Lung (tissue), 12 donors: ENCODE data around the gene PARD6A. TPM values are rescaled to one million over a fixed set of nuclear protein-coding genes. Genes with fewer than 3 reads are reported as not detected.

Experiments used
- ATAC-seq: fragments of 200-7000 bp; cut with Tn5 transposase; one replicate; pipeline ENCODE4 v1.9.1; 2020; ENCODE audit warnings: moderate number of reproducible peaks; ENCODE audit not compliant: insufficient read depth, low FRiP score
- DNase-seq, 3 donors: peaks; one replicate each; pipeline ENCODE4 v3.0.0-alpha.2; 2013 to 2017
- H3K27ac ChIP-seq, 2 donors: one replicate each; pipeline ENCODE4 v1.5.1; 2013; ENCODE audit warnings: mild to moderate bottlenecking in 2 of 2, moderate library complexity in 2 of 2, control low read depth in 1 of 2, inconsistent platforms in 1 of 2, low read depth in 1 of 2, low read length in 1 of 2
- H3K27me3 ChIP-seq, 3 donors: one replicate each; pipeline ENCODE4 v1.5.1; 2013; ENCODE audit warnings: low read length in 2 of 3; ENCODE audit not compliant: control insufficient read depth in 3 of 3, insufficient read depth in 3 of 3
- H3K36me3 ChIP-seq, 4 donors: one replicate each; pipeline ENCODE4 v1.5.1; 2013; ENCODE audit warnings: low read length in 4 of 4, mild to moderate bottlenecking in 1 of 4, moderate library complexity in 1 of 4; ENCODE audit not compliant: control insufficient read depth in 4 of 4, insufficient read depth in 4 of 4
- H3K4me1 ChIP-seq, 5 donors: one replicate each; pipeline ENCODE4 v1.5.1; 2013; ENCODE audit warnings: low read length in 5 of 5, mild to moderate bottlenecking in 2 of 5, moderate library complexity in 1 of 5; ENCODE audit not compliant: control insufficient read depth in 5 of 5, insufficient read depth in 5 of 5
- H3K4me3 ChIP-seq: one replicate; pipeline ENCODE4 v1.5.1; 2013; ENCODE audit warnings: mild to moderate bottlenecking, control low read depth, moderate library complexity
- H3K9ac ChIP-seq, 2 donors: one replicate each; pipeline ENCODE4 v1.5.1; 2013; ENCODE audit warnings: low read length in 2 of 2, control low read depth in 1 of 2; ENCODE audit not compliant: insufficient read depth in 1 of 2
- H3K9me3 ChIP-seq, 4 donors: one replicate each; pipeline ENCODE4 v1.5.1; 2013; ENCODE audit warnings: low read length in 3 of 4, mild to moderate bottlenecking in 1 of 4, moderate library complexity in 1 of 4; ENCODE audit not compliant: control insufficient read depth in 4 of 4, insufficient read depth in 3 of 4
- CTCF ChIP-seq: IDR thresholded peaks from 2 replicates; pipeline ENCODE4 v1.5.1; 2012; ENCODE audit warnings: mild to moderate bottlenecking; ENCODE audit errors: control extremely low read depth, extremely low read depth
- WGBS, 2 donors: extraction: QIAGEN DNeasy Blood & Tissue Kit; methylation state at CpG; one replicate each; pipeline ENCODE4 v1.1.7; 2013; 5-methylcytosine and 5-hydroxymethylcytosine counted together
- polyA plus RNA-seq, 2 donors: library from polyadenylated mRNA; stranded (reverse); fragments of 200-250 nt; gene quantifications; one replicate each; pipeline ENCODE4 v1.2.1, GENCODE V29; 2013
- total RNA-seq, 2 donors: library from RNA; depleted of rRNA in 1 of 2; stranded (reverse); fragments of >200 nt in 1 of 2; gene quantifications; one replicate each; pipeline ENCODE4 v1.2.1, GENCODE V29; 2014 to 2021
- donor health status: control.
- donor health status: control.
- donor health status: Bipolar disorder and iron deficiency.
- donor health status: healthy.
- donor health status: DM: yes; HTN: yes; CAD: no.

PARD6A gene
- total and polyA plus RNA-seq, 4 donors, result 1.4 to 6.2 (median 4.7) TPM

- no peak overlapping the region for H3K27ac ChIP-seq
- H3K4me1 ChIP-seq, result peaks cover 0 to 12% (median 3%) of the 10 kb centered on the region in 5 donors
- peaks cover 17 to 40% (median 36%) of the 10 kb centered on the region in 4 donors for H3K36me3 ChIP-seq
- H3K9me3 ChIP-seq, result no peaks in the 10 kb centered on the region
- WGBS, 2 donors, result 66 to 75% methylated on average over 7 of the region's 7 CpGs
- TF ChIP-seq CTCF, result no peak
- H3K9ac ChIP-seq, result no peak overlapping the region
- H3K4me3 ChIP-seq, result no peak overlapping the region
- H3K27me3 ChIP-seq, result no peaks in the 10 kb centered on the region
- ATAC-seq (no peak), DNase-seq (peak; percentile 38 to 84 (median 71))
These were observed 28.2 kb upstream of the PARD6A start for GRCh38 chr16:67632415-67633172.

GRCh38 chr16:67636713-67637112 lies 24.0 kb upstream of the PARD6A start:
- Histone ChIP-seq H3K4me1 (peaks cover 0 to 12% (median 3%) of the 10 kb centered on the region in 5 donors), H3K4me3 (no peak overlapping the region), H3K27me3 (no peaks in the 10 kb centered on the region), H3K36me3 (peaks cover 22 to 36% (median 35%) of the 10 kb centered on the region in 4 donors), H3K9ac (no peak overlapping the region), H3K9me3 (no peaks in the 10 kb centered on the region), H3K27ac (no peak overlapping the region)
- no peak for TF ChIP-seq CTCF
- ATAC-seq (no peak), DNase-seq (no peak)
- WGBS, 2 donors, result 93 to 95% methylated on average over 8 of the region's 8 CpGs

- Histone ChIP-seq H3K4me1 (peaks cover 0 to 11% (median 2%) of the 10 kb centered on the region in 5 donors), H3K4me3 (no peak overlapping the region), H3K36me3 (peaks cover 21 to 36% (median 32%) of the 10 kb centered on the region in 4 donors), H3K9me3 (no peaks in the 10 kb centered on the region), H3K27me3 (no peaks in the 10 kb centered on the region), H3K27ac (no peak overlapping the region), H3K9ac (no peak overlapping the region)
- DNase-seq, result no peak
- ATAC-seq, result no peak
- no peak for TF ChIP-seq CTCF
- 91 to 95% methylated on average over 12 of the region's 12 CpGs for WGBS, 2 donors
These were observed 23.1 kb upstream of the PARD6A start for GRCh38 chr16:67637625-67638024.
